ENCODE data around the gene SLC30A3.
"Not testable (repeated sequence)": the region's sequence is repeated elsewhere in the genome, so short reads cannot be mapped to it uniquely, and the experiment has no call there.

The SLC30A3 gene

GRCh38 chr2:27280826-27281225, 18.0 kb upstream of the SLC30A3 start:
- TF ChIP-seq CTCF (IDR thresholded peaks at IDR 0.05; ENCODE audit: extremely low read depth, insufficient read depth, missing control alignments): no peak
- no peak for DNase-seq (ENCODE audit: low spot score)
- in situ Hi-C loops (cut with MboI; ENCODE audit: low pct_unique_long_range_greater_than_20kb, low sequenced_read_pairs, unreplicated experiment): loop anchor here (10.0 to 25.0 kb wide), 3 partner anchors 176 to 444 kb away; partner anchors contain the start of genes DPYSL5 and MAPRE3

- TF ChIP-seq CTCF (IDR thresholded peaks at IDR 0.05; ENCODE audit: extremely low read depth, insufficient read depth, missing control alignments): no peak
- no peak for DNase-seq (ENCODE audit: low spot score)
- in situ Hi-C loops (cut with MboI; ENCODE audit: low pct_unique_long_range_greater_than_20kb, low sequenced_read_pairs, unreplicated experiment): loop anchor here (25.0 kb wide), 2 partner anchors 316 to 441 kb away; partner anchors contain the start of genes DPYSL5 and MAPRE3
These were observed 15.2 kb upstream of the SLC30A3 start for GRCh38 chr2:27278010-27278409.

GRCh38 chr2:27275211-27276150, 12.6 kb upstream of the SLC30A3 start, which contains the start of gene DNAJC5G:
DNAJC5G (plus strand) TSS chr2:27275433; CDS start chr2:27276729, 1,296 bp downstream.
- in situ Hi-C loops (cut with MboI; ENCODE audit: low pct_unique_long_range_greater_than_20kb, low sequenced_read_pairs, unreplicated experiment): loop anchor here (25.0 kb wide), 2 partner anchors 313 to 438 kb away; partner anchors contain the start of genes DPYSL5 and MAPRE3
- DNase-seq (ENCODE audit: low spot score): no peak
- no peak for TF ChIP-seq CTCF (IDR thresholded peaks at IDR 0.05; ENCODE audit: extremely low read depth, insufficient read depth, missing control alignments)

- DNase-seq (ENCODE audit: low spot score); in situ Hi-C loops (cut with MboI; ENCODE audit: low pct_unique_long_range_greater_than_20kb, low sequenced_read_pairs, unreplicated experiment): not testable (repeated sequence)
These were observed 10.0 kb upstream of the SLC30A3 start for GRCh38 chr2:27272537-27273522.

- no peak for TF ChIP-seq CTCF (IDR thresholded peaks at IDR 0.05; ENCODE audit: extremely low read depth, insufficient read depth, missing control alignments)
- DNase-seq (ENCODE audit: low spot score): no peak
- in situ Hi-C loops (cut with MboI; ENCODE audit: low pct_unique_long_range_greater_than_20kb, low sequenced_read_pairs, unreplicated experiment): no loop called here
These were observed 8.9 kb upstream of the SLC30A3 start for GRCh38 chr2:27271631-27272340.

- in situ Hi-C loops (cut with MboI; ENCODE audit: low pct_unique_long_range_greater_than_20kb, low sequenced_read_pairs, unreplicated experiment): no loop called here
- no peak for DNase-seq (ENCODE audit: low spot score)
- TF ChIP-seq CTCF (IDR thresholded peaks at IDR 0.05; ENCODE audit: extremely low read depth, insufficient read depth, missing control alignments): no peak
These were observed 7.8 kb upstream of the SLC30A3 start for GRCh38 chr2:27270670-27271069.

Data from GM13977 (cell line).